Measurements from ENCODE around the gene UBE2R2.

GRCh38 chr9:33908114-33908513, 91.2 kb downstream of the UBE2R2 start:
- TF ChIP-seq POLR2A (IDR thresholded peaks at IDR 0.05) (no peak), CTCF (IDR thresholded peaks at IDR 0.05 in 4 of 5, conservative IDR thresholded peaks at IDR 0.05 in 1 of 5) (no peak)
